ENCODE data around the gene NRIP1. TPM values are rescaled to one million over a fixed set of nuclear protein-coding genes. Genes with fewer than 3 reads are reported as not detected.

The NRIP1 gene
- total and polyA plus RNA-seq, 10 donors: 5.2 to 67.8 (median 51.8) TPM

DNA sequence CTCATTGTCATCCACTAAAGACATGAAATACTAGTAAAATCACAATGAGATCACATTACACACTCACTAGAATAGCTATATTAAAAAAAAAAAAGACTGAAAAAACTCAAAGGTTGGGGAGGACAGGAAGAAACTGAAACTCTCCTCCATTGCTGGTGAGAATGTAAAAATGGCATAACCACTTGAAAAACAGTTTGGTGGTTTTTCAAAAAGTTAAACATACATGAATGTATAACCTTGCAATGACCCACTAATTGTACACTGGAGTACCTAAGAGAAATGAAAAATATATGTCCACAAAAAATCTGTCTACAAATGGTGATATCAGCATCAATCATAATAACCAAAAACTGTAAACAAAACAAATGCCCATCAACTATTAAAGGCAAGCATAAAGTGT, 44.0 kb downstream of the NRIP1 start:
- no peak for TF ChIP-seq POLR2AphosphoS5 (IDR thresholded peaks at IDR 0.05)
- peaks cover 0 to 32% (median 5%) of the 10 kb centered on the region in 6 donors for H3K4me1 ChIP-seq
- no peak for DNase-seq
- no peak overlapping the region for H3K4me3 ChIP-seq
- H3K27ac ChIP-seq: no peak overlapping the region
- H3K27me3 ChIP-seq (replicated peaks in 1 of 7): no peaks in the 10 kb centered on the region
- intact Hi-C loops (cut with DNase I; ENCODE audit: low total_unique reads): no loop called here
- no peaks in the 10 kb centered on the region for H3K36me3 ChIP-seq
- H3K9me3 ChIP-seq: peaks cover 0 to 5% (median 0%) of the 10 kb centered on the region in 8 donors

GRCh38 chr21:15018382-15018781, 46.4 kb downstream of the NRIP1 start:
- peaks cover 0 to 5% (median 0%) of the 10 kb centered on the region in 8 donors for H3K9me3 ChIP-seq
- intact Hi-C loops (cut with DNase I; ENCODE audit: low total_unique reads): no loop called here
- H3K36me3 ChIP-seq: peaks cover 0 to 5% (median 0%) of the 10 kb centered on the region in 6 donors
- no peaks in the 10 kb centered on the region for H3K27me3 ChIP-seq (replicated peaks in 1 of 7)
- WGBS, 5 donors: 64 to 76% (median 69%) methylated on average over 2 of the region's 2 CpGs
- H3K27ac ChIP-seq: no peak overlapping the region
- DNase-seq: no peak
- H3K4me1 ChIP-seq: peaks cover 0 to 33% (median 5%) of the 10 kb centered on the region in 6 donors
- TF ChIP-seq POLR2AphosphoS5 (IDR thresholded peaks at IDR 0.05) (no peak), CTCF (IDR thresholded peaks at IDR 0.05 in 8 of 11, conservative IDR thresholded peaks at IDR 0.05 in 3 of 11) (no peak), POLR2A (IDR thresholded peaks at IDR 0.05) (no peak)
- no peak overlapping the region for H3K4me3 ChIP-seq

DNA sequence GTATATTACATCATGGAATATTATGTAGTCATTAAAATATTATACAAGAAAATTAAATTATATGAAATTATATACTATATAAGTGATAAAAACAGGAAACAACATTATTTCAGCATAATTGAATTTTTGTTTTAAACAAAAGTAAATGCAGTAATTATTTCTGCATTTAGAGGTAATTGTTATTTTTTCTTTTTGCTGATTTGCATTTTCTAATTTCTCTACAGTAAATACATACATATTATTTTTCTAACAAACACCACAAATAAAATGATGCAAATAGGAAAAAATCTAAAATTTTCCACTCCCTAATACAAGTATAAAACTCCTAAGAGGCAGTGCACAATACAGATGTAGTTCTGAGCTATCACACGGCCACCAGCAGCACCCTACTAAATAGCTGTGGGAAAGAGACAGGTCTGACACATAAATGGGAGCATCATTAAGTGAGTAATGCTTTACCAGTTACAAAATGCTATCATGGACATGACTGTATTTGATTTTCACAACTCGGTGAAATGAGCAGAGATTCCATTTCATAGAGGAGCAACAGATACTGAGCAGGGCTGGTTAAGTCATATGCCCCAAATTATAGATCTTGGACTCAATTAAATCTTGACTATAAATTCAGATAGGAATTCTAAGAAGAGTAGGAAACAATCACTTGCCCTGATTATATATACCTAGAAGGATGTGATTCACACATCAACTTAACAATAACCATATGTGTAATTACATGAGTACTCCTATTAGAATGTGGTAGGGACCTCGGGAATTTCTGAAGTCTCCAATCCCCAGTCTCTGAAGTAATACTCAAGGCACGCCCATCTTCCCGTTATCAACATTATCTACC, 49.0 kb downstream of the NRIP1 start:
- no peaks in the 10 kb centered on the region for H3K27me3 ChIP-seq (replicated peaks in 1 of 7)
- H3K9me3 ChIP-seq: no peaks in the 10 kb centered on the region
- no peak for TF ChIP-seq POLR2A (IDR thresholded peaks at IDR 0.05)
- no peak for TF ChIP-seq CTCF (IDR thresholded peaks at IDR 0.05 in 8 of 11, conservative IDR thresholded peaks at IDR 0.05 in 3 of 11)
- no peak for TF ChIP-seq POLR2AphosphoS5 (IDR thresholded peaks at IDR 0.05)
- no peak for DNase-seq
- peaks cover 0 to 12% (median 2%) of the 10 kb centered on the region in 6 donors for H3K36me3 ChIP-seq
- peaks cover 0 to 27% (median 5%) of the 10 kb centered on the region in 6 donors for H3K4me1 ChIP-seq
- H3K27ac ChIP-seq: no peak overlapping the region
- 86 to 93% (median 93%) methylated on average over 5 of the region's 5 CpGs for WGBS, 5 donors
- H3K4me3 ChIP-seq: no peak overlapping the region
- intact Hi-C loops (cut with DNase I; ENCODE audit: low total_unique reads): no loop called here

DNA sequence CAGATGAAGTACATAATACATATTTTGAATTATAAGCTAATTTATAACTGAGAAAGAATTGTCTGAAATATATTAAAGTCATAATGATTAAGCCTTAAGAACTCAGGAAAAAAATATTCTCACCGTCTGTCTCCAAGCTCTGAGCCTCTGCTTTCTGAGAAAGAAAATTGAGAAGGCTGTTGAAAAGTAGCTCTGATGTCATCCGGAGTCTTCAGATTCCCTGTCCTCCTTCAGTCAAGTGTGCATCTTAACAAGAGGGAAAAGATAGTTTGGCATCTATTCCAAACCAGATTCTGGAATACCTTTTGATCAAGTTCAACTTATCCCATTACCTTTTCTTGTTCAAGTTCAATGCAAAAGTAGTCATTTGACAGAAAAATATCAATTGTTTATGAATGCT, 50.6 kb downstream of the NRIP1 start:
- Histone ChIP-seq H3K27me3 (replicated peaks in 1 of 7) (no peaks in the 10 kb centered on the region), H3K27ac (no peak overlapping the region), H3K36me3 (peaks cover 0 to 16% (median 2%) of the 10 kb centered on the region in 6 donors), H3K4me3 (no peak overlapping the region), H3K9me3 (no peaks in the 10 kb centered on the region), H3K4me1 (peaks cover 0 to 27% (median 5%) of the 10 kb centered on the region in 6 donors)
- intact Hi-C loops (cut with DNase I; ENCODE audit: low total_unique reads): no loop called here
- no peak for TF ChIP-seq CTCF (IDR thresholded peaks at IDR 0.05 in 8 of 11, conservative IDR thresholded peaks at IDR 0.05 in 3 of 11)
- TF ChIP-seq POLR2A (IDR thresholded peaks at IDR 0.05): no peak
- no peak for TF ChIP-seq POLR2AphosphoS5 (IDR thresholded peaks at IDR 0.05)
- 79 to 89% (median 85%) methylated on average over 2 of the region's 2 CpGs for WGBS, 5 donors
- no peak for DNase-seq

All from spleen (tissue), 11 donors.